ENCODE measurements around the gene MAP3K7. TPM values are rescaled to one million over a fixed set of nuclear protein-coding genes. Genes with fewer than 3 reads are reported as not detected.

The MAP3K7 gene
- polyA plus RNA-seq, 4 donors: 7.3 to 28.6 (median 10.2) TPM

- H3K9me3 ChIP-seq (ENCODE audit: control insufficient read depth in 2 of 2, insufficient read depth in 1 of 2, low read depth in 1 of 2, low read length in 1 of 2): no peaks in the 10 kb centered on the region
- H3K27me3 ChIP-seq (ENCODE audit: control insufficient read depth in 3 of 3, insufficient read depth in 3 of 3, low read length in 3 of 3): no peaks in the 10 kb centered on the region
- H3K4me3 ChIP-seq (ENCODE audit: low read depth in 1 of 3, low read length in 3 of 3): no peak overlapping the region
- DNase-seq (no peak), FAIRE-seq (no peak)
- no peak overlapping the region for H3K27ac ChIP-seq (ENCODE audit: low read depth in 1 of 3, low read length in 2 of 3)
- H3K4me1 ChIP-seq (ENCODE audit: control insufficient read depth in 3 of 3, insufficient read depth in 2 of 3, low read depth in 1 of 3, low read length in 2 of 3): no peaks in the 10 kb centered on the region
- WGBS, 3 donors: 90 to 95% (median 93%) methylated on average over 4 of the region's 4 CpGs
- peaks cover 3 to 17% (median 5%) of the 10 kb centered on the region in 3 donors for H3K36me3 ChIP-seq (ENCODE audit: control insufficient read depth in 3 of 3, insufficient read depth in 2 of 3, low read depth in 1 of 3, low read length in 3 of 3)
Observed at GRCh38 chr6:90544741-90545140, 42.1 kb downstream of the MAP3K7 start.

GRCh38 chr6:90544081-90544480, 42.8 kb downstream of the MAP3K7 start:
- Histone ChIP-seq H3K27ac (ENCODE audit: low read depth in 1 of 3, low read length in 2 of 3) (no peak overlapping the region), H3K4me1 (ENCODE audit: control insufficient read depth in 3 of 3, insufficient read depth in 2 of 3, low read depth in 1 of 3, low read length in 2 of 3) (no peaks in the 10 kb centered on the region), H3K4me3 (ENCODE audit: low read depth in 1 of 3, low read length in 3 of 3) (no peak overlapping the region), H3K27me3 (ENCODE audit: control insufficient read depth in 3 of 3, insufficient read depth in 3 of 3, low read length in 3 of 3) (no peaks in the 10 kb centered on the region), H3K36me3 (ENCODE audit: control insufficient read depth in 3 of 3, insufficient read depth in 2 of 3, low read depth in 1 of 3, low read length in 3 of 3) (peaks cover 0 to 16% (median 3%) of the 10 kb centered on the region in 3 donors), H3K9me3 (ENCODE audit: control insufficient read depth in 2 of 2, insufficient read depth in 1 of 2, low read depth in 1 of 2, low read length in 1 of 2) (no peaks in the 10 kb centered on the region)
- FAIRE-seq (no peak), DNase-seq (no peak)

GRCh38 chr6:90541221-90541620, 45.7 kb downstream of the MAP3K7 start:
- no peak for DNase-seq
- WGBS, 3 donors: 92 to 98% (median 94%) methylated on average over 3 of the region's 3 CpGs
- no peak overlapping the region for H3K27ac ChIP-seq (ENCODE audit: low read depth in 1 of 3, low read length in 2 of 3)

GRCh38 chr6:90538278-90539046, 48.4 kb downstream of the MAP3K7 start:
- Histone ChIP-seq H3K9me3 (ENCODE audit: control insufficient read depth in 2 of 2, insufficient read depth in 1 of 2, low read depth in 1 of 2, low read length in 1 of 2) (no peaks in the 10 kb centered on the region), H3K4me1 (ENCODE audit: control insufficient read depth in 3 of 3, insufficient read depth in 2 of 3, low read depth in 1 of 3, low read length in 2 of 3) (peaks cover 0 to 3% (median 0%) of the 10 kb centered on the region in 3 donors), H3K36me3 (ENCODE audit: control insufficient read depth in 3 of 3, insufficient read depth in 2 of 3, low read depth in 1 of 3, low read length in 3 of 3) (peaks cover 0 to 2% (median under 1%) of the 10 kb centered on the region in 3 donors), H3K4me3 (ENCODE audit: low read depth in 1 of 3, low read length in 3 of 3) (no peak overlapping the region), H3K27me3 (ENCODE audit: control insufficient read depth in 3 of 3, insufficient read depth in 3 of 3, low read length in 3 of 3) (no peaks in the 10 kb centered on the region), H3K27ac (ENCODE audit: low read depth in 1 of 3, low read length in 2 of 3) (no peak overlapping the region)
- WGBS, 3 donors: 12 to 45% (median 34%) methylated on average over 4 of the region's 4 CpGs
- DNase-seq (peak; percentile 20 to 66), FAIRE-seq (no peak)

More at GRCh38 chr6:90541221-90541620, 45.7 kb downstream of the MAP3K7 start:
- Histone ChIP-seq H3K27me3 (ENCODE audit: control insufficient read depth in 3 of 3, insufficient read depth in 3 of 3, low read length in 3 of 3) (no peaks in the 10 kb centered on the region), H3K4me1 (ENCODE audit: control insufficient read depth in 3 of 3, insufficient read depth in 2 of 3, low read depth in 1 of 3, low read length in 2 of 3) (peaks cover 0 to 3% (median 0%) of the 10 kb centered on the region in 3 donors), H3K36me3 (ENCODE audit: control insufficient read depth in 3 of 3, insufficient read depth in 2 of 3, low read depth in 1 of 3, low read length in 3 of 3) (peaks cover 0 to 10% (median 0%) of the 10 kb centered on the region in 3 donors), H3K9me3 (ENCODE audit: control insufficient read depth in 2 of 2, insufficient read depth in 1 of 2, low read depth in 1 of 2, low read length in 1 of 2) (no peaks in the 10 kb centered on the region), H3K4me3 (ENCODE audit: low read depth in 1 of 3, low read length in 3 of 3) (no peak overlapping the region)
- no peak for FAIRE-seq

- H3K4me3 ChIP-seq (ENCODE audit: low read depth in 1 of 3, low read length in 3 of 3): no peak overlapping the region
- no peaks in the 10 kb centered on the region for H3K27me3 ChIP-seq (ENCODE audit: control insufficient read depth in 3 of 3, insufficient read depth in 3 of 3, low read length in 3 of 3)
- no peak for DNase-seq
- H3K4me1 ChIP-seq (ENCODE audit: control insufficient read depth in 3 of 3, insufficient read depth in 2 of 3, low read depth in 1 of 3, low read length in 2 of 3): peaks cover 0 to 3% (median 0%) of the 10 kb centered on the region in 3 donors
- no peak overlapping the region for H3K27ac ChIP-seq (ENCODE audit: low read depth in 1 of 3, low read length in 2 of 3)
- H3K36me3 ChIP-seq (ENCODE audit: control insufficient read depth in 3 of 3, insufficient read depth in 2 of 3, low read depth in 1 of 3, low read length in 3 of 3): peaks cover 0 to 5% (median 2%) of the 10 kb centered on the region in 3 donors
- no peaks in the 10 kb centered on the region for H3K9me3 ChIP-seq (ENCODE audit: control insufficient read depth in 2 of 2, insufficient read depth in 1 of 2, low read depth in 1 of 2, low read length in 1 of 2)
- 66 to 78% (median 66%) methylated on average over 3 of the region's 3 CpGs for WGBS, 3 donors
- no peak for FAIRE-seq
Observed at GRCh38 chr6:90537723-90538258, 49.1 kb downstream of the MAP3K7 start.

- WGBS, 3 donors: 87 to 93% (median 88%) methylated on average over 4 of the region's 4 CpGs
- FAIRE-seq: no peak
- peaks cover 0 to 5% (median 4%) of the 10 kb centered on the region in 3 donors for H3K36me3 ChIP-seq (ENCODE audit: control insufficient read depth in 3 of 3, insufficient read depth in 2 of 3, low read depth in 1 of 3, low read length in 3 of 3)
Observed at GRCh38 chr6:90537027-90537426, 49.8 kb downstream of the MAP3K7 start.

GRCh38 chr6:90536520-90536919, 50.4 kb downstream of the MAP3K7 start:
- no peak overlapping the region for H3K27ac ChIP-seq (ENCODE audit: low read depth in 1 of 3, low read length in 2 of 3)
- peaks cover 3 to 5% (median 4%) of the 10 kb centered on the region in 3 donors for H3K36me3 ChIP-seq (ENCODE audit: control insufficient read depth in 3 of 3, insufficient read depth in 2 of 3, low read depth in 1 of 3, low read length in 3 of 3)
- FAIRE-seq (no peak), DNase-seq (no peak)
- no peak overlapping the region for H3K4me3 ChIP-seq (ENCODE audit: low read depth in 1 of 3, low read length in 3 of 3)
- no peaks in the 10 kb centered on the region for H3K27me3 ChIP-seq (ENCODE audit: control insufficient read depth in 3 of 3, insufficient read depth in 3 of 3, low read length in 3 of 3)
- 88 to 99% (median 95%) methylated on average over 4 of the region's 4 CpGs for WGBS, 3 donors
- H3K9me3 ChIP-seq (ENCODE audit: control insufficient read depth in 2 of 2, insufficient read depth in 1 of 2, low read depth in 1 of 2, low read length in 1 of 2): no peaks in the 10 kb centered on the region
- peaks cover 0 to 3% (median 0%) of the 10 kb centered on the region in 3 donors for H3K4me1 ChIP-seq (ENCODE audit: control insufficient read depth in 3 of 3, insufficient read depth in 2 of 3, low read depth in 1 of 3, low read length in 2 of 3)

More at GRCh38 chr6:90537027-90537426, 49.8 kb downstream of the MAP3K7 start:
- no peak for DNase-seq
- no peak overlapping the region for H3K4me3 ChIP-seq (ENCODE audit: low read depth in 1 of 3, low read length in 3 of 3)
- H3K27me3 ChIP-seq (ENCODE audit: control insufficient read depth in 3 of 3, insufficient read depth in 3 of 3, low read length in 3 of 3): no peaks in the 10 kb centered on the region
- no peak overlapping the region for H3K27ac ChIP-seq (ENCODE audit: low read depth in 1 of 3, low read length in 2 of 3)
- peaks cover 0 to 3% (median 0%) of the 10 kb centered on the region in 3 donors for H3K4me1 ChIP-seq (ENCODE audit: control insufficient read depth in 3 of 3, insufficient read depth in 2 of 3, low read depth in 1 of 3, low read length in 2 of 3)
- no peaks in the 10 kb centered on the region for H3K9me3 ChIP-seq (ENCODE audit: control insufficient read depth in 2 of 2, insufficient read depth in 1 of 2, low read depth in 1 of 2, low read length in 1 of 2)

GRCh38 chr6:90534337-90535025, 52.4 kb downstream of the MAP3K7 start:
- H3K27ac ChIP-seq (ENCODE audit: low read depth in 1 of 3, low read length in 2 of 3): no peak overlapping the region
- 85 to 92% (median 89%) methylated on average over 3 of the region's 3 CpGs for WGBS, 3 donors
- H3K9me3 ChIP-seq (ENCODE audit: control insufficient read depth in 2 of 2, insufficient read depth in 1 of 2, low read depth in 1 of 2, low read length in 1 of 2): no peaks in the 10 kb centered on the region
- DNase-seq (no peak), FAIRE-seq (no peak)
- peaks cover 2 to 5% (median 3%) of the 10 kb centered on the region in 3 donors for H3K36me3 ChIP-seq (ENCODE audit: control insufficient read depth in 3 of 3, insufficient read depth in 2 of 3, low read depth in 1 of 3, low read length in 3 of 3)
- no peak overlapping the region for H3K4me3 ChIP-seq (ENCODE audit: low read depth in 1 of 3, low read length in 3 of 3)
- H3K27me3 ChIP-seq (ENCODE audit: control insufficient read depth in 3 of 3, insufficient read depth in 3 of 3, low read length in 3 of 3): no peaks in the 10 kb centered on the region
- H3K4me1 ChIP-seq (ENCODE audit: control insufficient read depth in 3 of 3, insufficient read depth in 2 of 3, low read depth in 1 of 3, low read length in 2 of 3): peaks cover 0 to 3% (median 0%) of the 10 kb centered on the region in 3 donors
